ENCODE data around the gene OS9.

OS9 gene

GRCh38 chr12:57761391-57761998 lies 67.6 kb downstream of the OS9 start:
- in situ Hi-C loops (cut with MboI; ENCODE audit: low sequenced_read_pairs) = no loop called here
- Histone ChIP-seq H3K4me1 (peaks cover 10% of the 10 kb centered on the region), H3K9me3 (no peaks in the 10 kb centered on the region), H3K4me3 (no peak overlapping the region), H3K27me3 (ENCODE audit: low read depth) (peaks cover 24% of the 10 kb centered on the region), H3K36me3 (replicated peaks) (peaks cover 18% of the 10 kb centered on the region)
- DNase-seq (ENCODE audit: low spot score in 2 of 2) = no peak

GRCh38 chr12:57762463-57762862 lies 68.5 kb downstream of the OS9 start:
- DNase-seq (ENCODE audit: low spot score in 2 of 2) = no peak
- Histone ChIP-seq H3K4me1 (peaks cover 14% of the 10 kb centered on the region), H3K27me3 (ENCODE audit: low read depth) (peaks cover 24% of the 10 kb centered on the region), H3K36me3 (replicated peaks) (peaks cover 15% of the 10 kb centered on the region), H3K4me3 (no peak overlapping the region), H3K9me3 (no peaks in the 10 kb centered on the region)
- in situ Hi-C loops (cut with MboI; ENCODE audit: low sequenced_read_pairs) = no loop called here

- H3K4me1 ChIP-seq = peaks cover 17% of the 10 kb centered on the region
- in situ Hi-C loops (cut with MboI; ENCODE audit: low sequenced_read_pairs) = no loop called here
- H3K4me3 ChIP-seq = no peak overlapping the region
- peaks cover 24% of the 10 kb centered on the region for H3K27me3 ChIP-seq (ENCODE audit: low read depth)
- DNase-seq (ENCODE audit: low spot score in 2 of 2) = no peak
- peaks cover 15% of the 10 kb centered on the region for H3K36me3 ChIP-seq (replicated peaks)
- no peaks in the 10 kb centered on the region for H3K9me3 ChIP-seq
These were observed 70.1 kb downstream of the OS9 start for GRCh38 chr12:57763881-57764661.

- H3K9me3 ChIP-seq = no peaks in the 10 kb centered on the region
- no peak overlapping the region for H3K4me3 ChIP-seq
- no peak for DNase-seq (ENCODE audit: low spot score in 2 of 2)
- in situ Hi-C loops (cut with MboI; ENCODE audit: low sequenced_read_pairs) = no loop called here
- peaks cover 24% of the 10 kb centered on the region for H3K27me3 ChIP-seq (ENCODE audit: low read depth)
- H3K36me3 ChIP-seq (replicated peaks) = peaks cover 20% of the 10 kb centered on the region
- peaks cover 17% of the 10 kb centered on the region for H3K4me1 ChIP-seq
These were observed 70.7 kb downstream of the OS9 start for GRCh38 chr12:57764662-57765002.

- in situ Hi-C loops (cut with MboI; ENCODE audit: low sequenced_read_pairs) = no loop called here
- H3K4me1 ChIP-seq = peaks cover 17% of the 10 kb centered on the region
- peaks cover 24% of the 10 kb centered on the region for H3K27me3 ChIP-seq (ENCODE audit: low read depth)
- DNase-seq (ENCODE audit: low spot score in 2 of 2) = peak in 1 of 2 experiments; percentile 71
- no peaks in the 10 kb centered on the region for H3K9me3 ChIP-seq
- H3K36me3 ChIP-seq (replicated peaks) = peaks cover 21% of the 10 kb centered on the region
- peak overlapping the region; percentile 22 for H3K4me3 ChIP-seq
These were observed 71.2 kb downstream of the OS9 start for GRCh38 chr12:57765003-57765697.

GRCh38 chr12:57765698-57766463 lies 71.9 kb downstream of the OS9 start:
- Histone ChIP-seq H3K27me3 (ENCODE audit: low read depth) (peaks cover 24% of the 10 kb centered on the region), H3K9me3 (no peaks in the 10 kb centered on the region), H3K4me1 (peaks cover 19% of the 10 kb centered on the region), H3K36me3 (replicated peaks) (peaks cover 28% of the 10 kb centered on the region), H3K4me3 (peak overlapping the region; percentile 22; the same call in 1 of the 2 replicates)
- no peak for DNase-seq (ENCODE audit: low spot score in 2 of 2)
- in situ Hi-C loops (cut with MboI; ENCODE audit: low sequenced_read_pairs) = no loop called here

- in situ Hi-C loops (cut with MboI; ENCODE audit: low sequenced_read_pairs) = no loop called here
- Histone ChIP-seq H3K4me1 (peaks cover 23% of the 10 kb centered on the region), H3K4me3 (peak within 1 kb of the TSS; percentile 11), H3K9me3 (no peaks in the 10 kb centered on the region), H3K36me3 (replicated peaks) (peaks cover 30% of the 10 kb centered on the region), H3K27me3 (ENCODE audit: low read depth) (peaks cover 24% of the 10 kb centered on the region)
- DNase-seq (ENCODE audit: low spot score in 2 of 2) = peak; percentile 88 to 89
These were observed 72.8 kb downstream of the OS9 start, which contains the start of gene CYP27B1 for GRCh38 chr12:57766464-57767304. CYP27B1 (minus strand) TSS chr12:57767078; CDS start chr12:57767041, 37 bp downstream.

GRCh38 chr12:57767305-57767698 lies 73.4 kb downstream of the OS9 start:
- Histone ChIP-seq H3K36me3 (replicated peaks) (peaks cover 30% of the 10 kb centered on the region), H3K4me3 (no peak overlapping the region), H3K9me3 (no peaks in the 10 kb centered on the region), H3K27me3 (ENCODE audit: low read depth) (peaks cover 24% of the 10 kb centered on the region), H3K4me1 (peaks cover 23% of the 10 kb centered on the region)
- no peak for DNase-seq (ENCODE audit: low spot score in 2 of 2)
- in situ Hi-C loops (cut with MboI; ENCODE audit: low sequenced_read_pairs) = no loop called here

GRCh38 chr12:57767876-57768275 lies 73.9 kb downstream of the OS9 start:
- peaks cover 30% of the 10 kb centered on the region for H3K36me3 ChIP-seq (replicated peaks)
- in situ Hi-C loops (cut with MboI; ENCODE audit: low sequenced_read_pairs) = no loop called here
- no peaks in the 10 kb centered on the region for H3K9me3 ChIP-seq
- H3K4me3 ChIP-seq = no peak overlapping the region
- peaks cover 24% of the 10 kb centered on the region for H3K27me3 ChIP-seq (ENCODE audit: low read depth)
- no peak for DNase-seq (ENCODE audit: low spot score in 2 of 2)
- H3K4me1 ChIP-seq = peaks cover 23% of the 10 kb centered on the region

GRCh38 chr12:57769594-57769993 lies 75.7 kb downstream of the OS9 start:
- peaks cover 23% of the 10 kb centered on the region for H3K4me1 ChIP-seq
- in situ Hi-C loops (cut with MboI; ENCODE audit: low sequenced_read_pairs) = no loop called here
- DNase-seq (ENCODE audit: low spot score in 2 of 2) = no peak
- H3K27me3 ChIP-seq (ENCODE audit: low read depth) = peaks cover 19% of the 10 kb centered on the region
- H3K36me3 ChIP-seq (replicated peaks) = peaks cover 30% of the 10 kb centered on the region
- no peaks in the 10 kb centered on the region for H3K9me3 ChIP-seq
- no peak overlapping the region for H3K4me3 ChIP-seq

GRCh38 chr12:57770734-57771133 lies 76.8 kb downstream of the OS9 start:
- Histone ChIP-seq H3K27me3 (ENCODE audit: low read depth) (peaks cover 8% of the 10 kb centered on the region), H3K36me3 (replicated peaks) (peaks cover 30% of the 10 kb centered on the region), H3K9me3 (no peaks in the 10 kb centered on the region), H3K4me1 (peaks cover 21% of the 10 kb centered on the region), H3K4me3 (peak overlapping the region; percentile 90; the same call in 1 of the 2 replicates)
- in situ Hi-C loops (cut with MboI; ENCODE audit: low sequenced_read_pairs) = no loop called here
- no peak for DNase-seq (ENCODE audit: low spot score in 2 of 2)
